GM21619 (cell line): ENCODE results near the gene TIMMDC1.
A peak's percentile ranks its signal among the peaks of the same experiment; 100 is the strongest.
"Not testable (repeated sequence)": the region's sequence is repeated elsewhere in the genome, so short reads cannot be mapped to it uniquely, and the experiment has no call there.

Experiments
- ATAC-seq: cut with Tn5 transposase; IDR thresholded peaks from one replicate; pipeline ENCODE4 v1.9.1; 2021; ENCODE audit not compliant: unreplicated experiment

The TIMMDC1 gene

DNA sequence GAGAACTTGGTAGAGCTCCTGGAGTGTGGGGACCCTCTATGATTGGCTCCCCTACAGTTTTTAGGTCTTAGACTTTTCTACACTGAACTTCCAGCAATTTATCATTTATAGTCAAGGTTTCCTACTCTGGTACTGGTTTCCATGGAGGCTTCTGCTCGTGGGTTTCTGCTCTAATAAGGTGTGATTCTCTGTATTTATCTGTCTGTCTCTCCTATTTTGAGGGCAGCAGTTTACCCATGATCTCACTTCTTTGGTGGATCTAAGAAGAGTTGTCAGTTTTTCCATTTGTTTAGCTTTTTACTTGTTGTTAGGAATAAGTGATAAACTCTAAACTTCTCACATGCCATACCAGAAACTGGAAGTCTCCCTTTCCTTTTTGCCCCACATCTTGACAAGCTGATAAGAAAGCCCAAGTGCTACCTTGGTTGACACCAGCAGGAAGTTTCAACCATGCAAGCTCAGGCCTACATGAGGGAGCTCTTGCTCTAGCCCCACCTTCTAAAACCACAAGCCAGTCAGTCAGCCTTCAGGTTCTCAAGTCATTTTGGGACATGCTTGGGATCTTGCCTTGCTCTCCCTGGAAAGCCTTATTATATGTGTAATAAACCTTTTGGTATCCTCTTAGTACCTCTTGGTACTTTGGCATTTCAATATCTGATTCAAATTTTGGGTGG lies 10.0 kb downstream of the TIMMDC1 start:
- ATAC-seq: peak; percentile 68

DNA sequence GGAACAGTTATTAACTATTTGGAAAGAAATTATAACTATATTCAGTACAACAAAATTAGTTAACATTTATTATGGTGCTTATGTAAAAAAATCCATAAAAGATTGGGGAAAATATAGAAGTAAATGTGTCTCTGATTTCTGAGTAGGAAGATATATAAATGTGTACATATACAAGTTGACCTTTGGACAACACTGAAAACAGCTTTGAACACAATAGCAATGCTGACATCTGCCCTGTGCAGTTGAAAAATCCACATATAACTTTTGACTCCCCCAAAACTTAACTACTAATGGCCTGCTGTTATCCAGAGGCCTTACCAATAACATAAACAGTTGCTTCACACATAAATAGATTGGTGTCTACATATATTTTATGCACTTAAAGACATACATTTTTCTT lies 12.3 kb downstream of the TIMMDC1 start:
- ATAC-seq: no peak

DNA sequence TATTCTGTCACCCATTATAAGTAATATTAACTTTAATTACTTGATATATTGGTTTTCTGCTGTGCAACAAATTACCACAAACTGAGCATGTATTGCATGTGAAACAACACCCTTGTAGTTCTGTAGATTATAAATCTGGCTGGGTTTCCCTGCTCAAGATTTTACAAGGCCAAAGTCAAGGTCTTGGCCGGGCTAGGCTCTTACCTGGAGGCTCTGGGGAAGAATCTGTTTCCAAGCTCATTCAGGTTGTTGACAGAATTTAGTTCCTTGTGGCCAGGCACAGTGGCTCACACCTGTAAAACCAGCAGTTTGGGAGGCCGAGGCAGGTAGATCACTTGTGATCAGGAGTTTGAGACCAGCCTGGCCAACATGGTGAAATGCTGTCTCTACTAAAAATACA lies 16.3 kb downstream of the TIMMDC1 start:
- no peak for ATAC-seq

DNA sequence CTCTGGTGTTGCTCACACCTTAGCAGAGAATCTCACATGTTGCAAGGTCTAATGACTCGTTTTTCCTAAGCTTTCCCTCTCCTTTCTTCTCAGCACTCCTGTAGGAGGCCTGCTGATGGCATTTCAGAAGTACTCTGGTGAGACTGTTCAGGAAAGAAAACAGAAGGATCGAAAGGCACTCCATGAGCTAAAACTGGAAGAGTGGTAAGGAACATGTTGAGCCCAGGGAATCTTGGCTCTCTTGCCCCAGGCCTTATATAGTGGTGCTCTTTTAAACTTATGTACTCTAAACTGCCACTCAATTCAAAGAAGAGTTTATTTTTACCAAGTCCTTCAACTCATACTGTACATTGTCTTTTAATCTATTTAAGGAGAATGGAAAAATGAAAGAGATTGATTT lies 18.8 kb downstream of the TIMMDC1 start:
- ATAC-seq: no peak

DNA sequence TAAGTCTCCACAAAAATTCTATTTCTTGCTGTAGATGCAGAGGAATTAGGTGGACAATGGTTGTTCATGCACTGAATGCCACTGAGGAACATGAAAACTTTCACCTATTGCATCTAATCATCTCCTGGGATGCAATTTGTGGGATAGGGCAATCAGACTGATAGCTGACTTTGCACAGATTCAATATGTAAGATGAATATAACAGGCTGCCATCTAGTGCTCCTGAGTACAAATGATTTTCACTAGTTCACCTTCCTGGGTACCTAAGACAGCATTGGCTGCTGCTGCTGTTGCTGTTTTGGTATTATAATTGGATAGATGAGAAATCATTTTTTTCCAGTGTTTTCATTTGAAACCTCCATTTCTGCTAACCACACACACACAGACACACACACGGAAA lies 19.7 kb downstream of the TIMMDC1 start:
- no peak for ATAC-seq

DNA sequence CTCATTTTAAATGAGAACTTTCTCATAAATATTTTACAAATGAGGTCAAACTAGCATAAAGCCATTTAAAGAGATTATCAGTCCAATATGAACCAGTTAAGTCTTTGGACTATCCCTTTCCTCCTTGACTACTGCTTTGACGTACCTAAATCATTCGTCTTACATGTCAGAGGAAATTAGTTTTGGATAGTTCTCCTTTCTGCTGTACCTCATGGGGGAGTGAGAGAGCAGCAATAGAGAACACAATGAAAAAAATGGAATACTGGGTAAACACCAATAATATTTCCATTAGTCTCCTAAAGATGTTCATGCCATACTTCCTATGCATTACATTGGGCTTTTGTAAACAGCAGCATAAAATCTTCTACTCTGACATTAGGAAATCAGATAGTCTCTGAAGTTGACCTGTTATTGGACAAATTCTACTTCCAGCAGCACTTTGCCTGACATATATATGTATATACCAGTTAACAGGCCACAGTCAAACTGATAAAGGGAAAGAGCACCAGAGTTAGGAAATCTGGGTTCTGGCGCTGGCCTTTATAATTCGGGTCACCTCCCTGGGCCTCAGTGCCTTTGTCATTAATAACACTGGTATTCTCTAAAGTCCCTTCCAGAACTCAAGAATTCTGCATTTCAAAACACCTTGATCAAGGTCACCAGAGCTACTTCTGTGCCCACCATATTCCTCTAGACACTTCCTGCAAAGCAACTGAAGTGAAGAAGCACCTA lies 26.8 kb downstream of the TIMMDC1 start:
- no peak for ATAC-seq

DNA sequence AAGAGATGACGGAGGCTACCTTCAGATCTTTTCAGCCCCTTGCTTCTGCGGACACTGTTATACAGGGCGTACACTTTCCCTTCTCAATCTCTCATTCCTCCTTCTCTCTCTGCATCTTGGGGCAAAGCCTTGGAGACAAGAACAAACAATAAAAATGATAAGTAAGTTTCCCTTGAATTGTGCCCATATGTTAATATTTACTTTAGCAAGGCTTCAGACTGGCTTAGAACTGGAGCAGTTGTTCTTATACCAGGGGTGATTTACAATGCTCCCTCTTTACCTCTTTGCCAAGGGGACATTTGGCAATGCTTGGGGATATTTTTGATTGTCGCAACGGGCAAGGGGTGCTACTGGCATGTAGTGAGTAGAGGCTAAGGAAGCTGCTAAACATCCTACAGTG lies 29.4 kb downstream of the TIMMDC1 start:
- no peak for ATAC-seq

DNA sequence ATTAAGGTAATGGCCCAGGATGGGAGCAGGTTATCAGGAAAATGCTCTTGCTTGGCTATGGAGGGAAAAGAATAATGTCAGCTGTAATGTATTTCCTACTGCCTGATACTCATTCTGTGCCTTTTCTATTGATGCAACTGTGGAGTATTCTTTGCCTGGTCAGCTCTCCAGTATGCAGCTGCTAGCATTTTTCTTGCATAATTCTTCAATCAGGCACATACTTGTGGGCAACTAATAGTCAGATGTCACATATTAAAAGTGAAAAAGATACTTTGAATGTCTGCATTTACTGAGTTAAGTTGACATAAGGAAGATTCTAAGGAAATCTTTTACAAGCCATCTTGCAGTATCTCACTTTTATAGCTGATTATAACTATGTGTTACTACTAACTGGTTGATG lies 31.5 kb downstream of the TIMMDC1 start:
- no peak for ATAC-seq

DNA sequence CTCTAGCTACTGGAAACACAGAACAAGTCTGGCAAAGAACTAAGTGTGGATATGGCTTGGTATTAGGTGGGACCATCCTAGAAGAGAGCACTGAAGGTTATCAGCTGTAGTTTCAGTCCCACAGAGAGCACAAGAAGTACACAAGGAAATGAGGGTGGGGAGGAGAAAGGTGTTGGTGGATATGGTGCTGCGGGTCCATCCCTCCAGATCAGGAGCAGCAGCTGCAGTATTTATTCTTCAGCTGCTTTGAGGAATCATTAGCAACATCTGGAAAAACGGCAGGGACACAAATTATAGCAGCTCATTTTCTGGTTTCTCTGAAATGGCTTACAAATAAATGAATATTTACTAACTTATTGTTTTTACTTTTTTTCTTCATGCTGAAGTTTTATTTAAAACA lies 32.1 kb downstream of the TIMMDC1 start:
- no peak for ATAC-seq

DNA sequence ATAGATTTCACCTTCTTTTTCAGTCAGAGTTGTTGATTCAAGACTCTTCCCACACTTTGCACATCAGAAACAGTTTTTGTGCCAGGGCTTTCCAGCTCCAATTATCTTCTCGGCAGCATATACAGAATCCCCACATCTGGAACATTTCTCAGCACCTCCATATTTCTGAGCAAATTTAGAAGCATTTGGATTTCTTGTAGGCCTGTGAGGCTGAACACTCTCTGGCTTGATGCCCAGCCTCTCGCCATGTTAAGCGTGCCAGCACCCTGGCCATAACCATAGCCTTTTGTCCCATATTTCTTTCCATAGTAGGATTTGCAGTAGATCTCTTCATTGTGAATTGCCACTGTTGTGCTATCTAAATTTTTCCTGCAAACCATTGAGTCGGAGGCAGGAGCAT lies 32.8 kb downstream of the TIMMDC1 start:
- no peak for ATAC-seq

DNA sequence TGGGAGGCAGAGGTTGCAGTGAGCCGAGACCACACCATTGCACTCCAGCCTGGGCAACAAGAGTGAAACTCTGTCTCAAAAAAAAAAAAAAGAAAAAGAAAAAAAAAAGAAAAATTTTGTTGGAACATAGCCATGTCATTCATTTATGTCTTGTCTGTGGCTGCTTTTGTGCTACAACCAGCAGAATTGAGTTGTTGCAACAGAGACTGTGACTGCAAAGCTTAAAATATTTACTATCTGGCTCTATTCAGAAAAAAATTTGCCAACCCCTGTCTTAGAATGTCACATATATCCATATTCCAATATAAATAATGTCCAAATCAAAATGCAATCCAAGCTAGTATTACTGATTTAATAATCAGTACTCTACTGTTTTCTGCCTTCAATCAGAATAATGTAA lies 35.9 kb downstream of the TIMMDC1 start:
- ATAC-seq: no peak

DNA sequence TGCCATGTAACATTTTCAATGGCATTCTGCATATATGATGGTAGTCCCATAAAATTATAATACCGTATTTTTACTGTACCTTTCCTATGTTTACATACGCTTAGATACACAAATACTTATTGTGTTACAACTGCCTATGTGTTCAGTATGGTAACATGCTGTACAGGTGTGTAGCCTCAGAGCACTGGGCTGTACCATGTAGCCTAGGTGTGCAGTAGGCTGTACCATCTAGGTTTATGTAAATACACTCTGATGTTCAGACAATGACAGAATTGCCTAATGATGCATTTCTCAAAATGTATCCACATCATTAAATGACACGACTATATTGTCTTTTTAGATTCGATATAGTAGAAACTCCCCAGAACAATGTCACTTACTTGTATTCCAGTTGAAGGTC lies 38.4 kb downstream of the TIMMDC1 start:
- ATAC-seq: no peak

DNA sequence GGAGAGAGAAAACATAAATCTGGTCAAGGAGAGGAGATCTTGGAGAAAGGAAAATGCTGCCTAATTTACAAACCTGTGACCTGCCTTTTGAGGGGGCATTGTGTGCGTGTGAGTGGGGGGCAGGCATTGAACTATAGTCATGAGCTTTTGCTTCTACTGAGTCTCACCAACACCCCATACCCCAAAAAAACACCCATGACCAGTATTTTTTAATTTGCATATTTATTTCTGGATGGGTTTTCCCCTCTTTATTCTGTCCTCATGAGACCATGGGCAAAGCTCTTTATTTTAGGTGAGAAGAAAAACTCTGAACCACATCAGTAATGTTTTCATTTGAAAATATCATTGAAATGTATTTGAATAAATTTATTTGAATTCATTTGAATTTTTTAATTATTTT lies 40.4 kb downstream of the TIMMDC1 start:
- no peak for ATAC-seq

DNA sequence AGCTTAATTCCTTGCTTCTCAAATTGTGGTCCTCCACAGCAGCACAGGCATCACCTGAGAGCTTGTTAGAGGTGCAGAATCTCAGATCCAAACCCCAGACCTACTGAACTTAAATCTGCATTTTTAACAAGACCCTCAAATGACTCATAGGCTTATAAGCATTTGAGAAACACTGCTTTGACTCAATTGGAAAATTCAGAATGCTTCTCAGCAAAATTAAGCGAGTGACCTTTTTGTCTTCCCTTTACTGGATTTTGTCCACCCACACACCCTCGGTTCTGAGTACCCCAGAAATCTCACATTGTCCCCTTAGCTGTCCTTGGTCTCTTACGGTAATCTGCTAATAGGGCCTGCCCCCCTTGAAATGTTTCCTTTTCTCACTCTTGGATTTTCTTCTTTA lies 43.2 kb downstream of the TIMMDC1 start:
- ATAC-seq: no peak

DNA sequence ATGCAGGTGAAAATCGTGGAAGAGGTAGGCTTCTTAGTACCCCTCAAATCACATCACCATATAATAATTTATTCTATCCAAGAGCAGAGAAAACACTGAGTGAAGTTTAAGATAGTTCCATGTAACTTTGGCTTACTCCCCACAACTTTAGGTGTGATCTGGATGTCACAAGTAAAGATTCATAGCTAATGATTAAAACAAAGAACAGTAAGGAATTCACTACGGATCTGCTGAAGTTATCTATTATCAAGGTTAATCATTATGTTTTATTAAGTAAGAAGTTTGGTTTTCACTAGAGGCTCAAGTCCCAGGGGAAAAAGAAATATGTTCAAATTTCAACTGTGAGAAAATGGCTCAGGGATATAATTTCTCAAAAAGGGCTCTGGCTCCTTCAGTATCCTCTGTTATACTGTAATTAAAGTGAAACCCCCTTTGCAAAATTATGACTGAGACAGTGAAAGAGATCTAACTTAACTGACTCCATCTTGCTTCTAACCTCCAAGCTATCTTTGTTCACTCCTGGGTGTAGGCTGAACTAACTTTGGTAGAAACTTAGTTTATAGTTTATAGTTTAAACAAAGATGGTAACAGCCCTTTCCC lies 43.9 kb downstream of the TIMMDC1 start:
- peak; percentile 49 for ATAC-seq

DNA sequence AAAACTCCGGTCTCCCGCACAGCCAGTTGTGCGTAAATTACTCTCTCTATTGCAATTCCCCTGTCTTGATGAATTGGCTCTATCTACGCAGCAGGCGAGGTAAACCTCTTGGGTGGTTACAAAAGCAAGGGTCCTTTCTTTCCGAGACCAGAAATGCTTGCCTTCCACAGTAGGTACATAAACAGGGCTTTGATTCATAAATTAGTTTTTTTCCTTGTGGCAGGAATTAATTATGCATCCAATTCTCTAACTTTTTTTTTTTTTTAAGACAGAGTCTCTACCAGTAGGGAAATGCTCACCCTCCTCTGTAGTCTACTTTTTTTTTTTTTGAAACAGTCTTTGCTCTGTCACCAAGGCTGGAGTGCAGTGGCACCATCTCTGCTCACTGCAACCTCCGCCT lies 44.8 kb downstream of the TIMMDC1 start:
- no peak for ATAC-seq

DNA sequence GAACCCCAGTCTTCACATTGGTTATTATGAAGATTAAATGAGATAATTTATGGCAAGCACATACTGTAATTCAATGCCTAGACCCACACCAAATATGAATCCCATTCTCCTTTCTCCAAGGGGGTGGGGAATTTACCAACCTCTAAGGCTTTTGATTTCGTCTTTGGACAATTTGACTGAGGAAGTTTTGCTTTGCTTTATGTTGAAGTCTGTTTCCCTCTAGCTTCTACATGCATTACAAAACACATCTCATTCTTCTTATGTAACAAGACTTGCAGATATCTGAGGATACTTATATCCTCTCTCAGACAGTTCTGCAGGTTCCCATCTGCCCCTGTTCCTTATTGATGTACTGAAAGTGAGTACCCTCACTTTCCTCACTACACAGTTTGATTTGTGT lies 48.9 kb downstream of the TIMMDC1 start:
- ATAC-seq: no peak

DNA sequence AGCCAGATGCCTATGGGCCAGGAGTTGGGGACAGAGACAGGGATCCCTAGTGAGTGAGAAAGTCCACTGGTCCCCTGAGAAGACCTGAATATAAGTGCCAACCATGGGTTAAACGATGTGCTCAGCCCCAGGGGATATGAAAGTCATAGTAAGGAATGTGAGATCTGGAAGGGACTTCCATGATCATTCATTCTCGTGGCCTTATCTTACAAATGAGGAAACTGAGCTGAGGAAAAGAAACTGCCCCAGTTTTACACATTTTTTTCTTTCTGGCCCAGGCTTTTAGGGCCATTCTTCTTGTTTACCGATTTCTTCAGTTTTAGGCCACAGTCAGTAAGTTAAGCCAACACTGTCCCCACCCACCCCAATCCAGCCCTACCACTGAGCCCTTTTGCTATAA lies 50.0 kb downstream of the TIMMDC1 start:
- ATAC-seq: no peak

DNA sequence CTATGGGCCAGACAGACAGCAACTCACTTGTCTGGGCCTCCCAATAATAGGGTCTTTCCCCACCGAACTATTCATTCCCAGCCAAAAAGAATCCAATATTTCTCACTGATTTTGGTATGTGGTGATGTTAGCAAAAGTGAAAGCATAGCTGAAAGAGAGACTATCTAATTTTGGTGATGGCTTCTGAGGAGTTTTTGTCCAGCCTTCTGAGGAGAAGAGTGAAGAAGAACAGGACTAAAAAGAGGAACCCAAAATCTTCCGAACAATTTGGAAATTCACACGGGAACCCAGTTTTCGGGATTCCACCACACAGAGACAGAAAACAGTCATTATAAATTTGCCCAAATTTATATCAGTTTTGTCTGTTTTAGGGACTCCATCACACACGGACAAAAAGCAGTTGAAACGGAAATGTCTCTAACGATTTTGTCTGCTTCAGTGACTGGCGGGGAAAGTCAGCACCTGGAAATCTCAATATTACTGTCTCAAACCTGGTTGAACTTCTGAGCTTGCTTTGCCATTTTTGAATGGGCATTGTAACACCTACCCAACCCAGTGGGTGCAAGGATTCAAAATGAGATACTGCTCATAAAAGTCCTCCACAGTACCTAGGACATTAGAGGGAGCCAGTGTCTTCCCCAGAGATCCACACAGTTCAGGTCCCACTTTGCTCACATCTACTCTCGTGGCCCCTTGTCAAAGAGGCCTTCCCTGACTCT lies 52.0 kb downstream of the TIMMDC1 start:
- ATAC-seq: peak; percentile 30

DNA sequence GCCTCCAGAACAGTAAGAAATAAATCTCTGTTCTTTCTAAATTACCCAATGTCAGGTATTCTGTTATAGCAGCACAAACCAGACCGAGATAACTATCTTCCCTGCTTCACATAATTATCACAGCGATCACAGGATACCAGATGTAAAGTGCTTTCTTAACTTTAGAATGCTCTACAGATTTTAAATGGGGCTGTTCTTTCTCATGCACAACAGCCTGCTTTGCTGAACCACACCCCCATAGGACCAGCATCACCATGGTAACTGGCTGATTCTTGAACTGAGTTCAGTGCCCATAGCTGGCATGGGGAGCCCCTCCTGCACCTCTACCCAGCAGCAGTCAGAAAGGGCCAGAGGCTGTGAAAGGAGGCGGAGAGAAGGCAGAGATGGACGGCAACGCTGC lies 53.3 kb downstream of the TIMMDC1 start:
- ATAC-seq: no peak

DNA sequence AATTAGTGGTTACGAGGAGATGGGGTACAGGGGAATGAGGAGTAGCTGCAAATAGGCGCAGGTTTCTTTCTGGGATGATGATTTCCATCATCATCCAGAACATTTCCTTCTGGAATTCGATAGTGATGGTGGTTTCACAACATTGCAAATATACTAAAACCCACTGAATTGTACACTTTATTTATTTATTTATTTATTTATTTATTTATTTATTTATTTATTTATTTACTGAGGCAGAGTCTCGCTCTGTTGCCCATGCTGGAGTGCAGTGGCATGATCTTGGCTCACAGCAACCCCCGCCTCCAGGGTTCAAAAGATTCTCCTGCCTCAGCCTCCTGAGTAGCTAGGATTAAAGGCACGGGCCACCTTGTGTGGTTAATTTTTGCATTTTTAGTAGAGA lies 54.6 kb downstream of the TIMMDC1 start:
- not testable (repeated sequence) for ATAC-seq
